H9 (cell line): ENCODE data around the gene RASSF8. TPM values are rescaled to one million over a fixed set of nuclear protein-coding genes. Genes with fewer than 3 reads are reported as not detected.

Source experiments
- DNase-seq: peaks from one replicate; pipeline ENCODE4 v3.0.0-alpha.2; 2017
- H2AFZ ChIP-seq: one replicate; pipeline ENCODE4 v1.6.1; 2013; ENCODE audit warnings: mild to moderate bottlenecking, low read length, control low read depth, moderate library complexity
- H2AK5ac ChIP-seq: 2 replicates; pipeline ENCODE4 v1.6.1; 2013; ENCODE audit warnings: low read length, control low read depth, mixed read lengths; ENCODE audit not compliant: insufficient read length
- H2BK120ac ChIP-seq: one replicate; pipeline ENCODE4 v1.6.1; 2013; ENCODE audit warnings: low read depth, mild to moderate bottlenecking, low read length, control low read depth, inconsistent platforms; ENCODE audit not compliant: poor library complexity, severe bottlenecking
- H2BK12ac ChIP-seq: 2 replicates; pipeline ENCODE4 v1.6.1; 2013; ENCODE audit warnings: low read length, control low read depth, mixed read lengths, low read depth; ENCODE audit not compliant: insufficient read length
- H2BK15ac ChIP-seq: 2 replicates; pipeline ENCODE4 v1.6.1; 2013; ENCODE audit warnings: low read depth, low read length, control low read depth
- H2BK20ac ChIP-seq: one replicate; pipeline ENCODE4 v1.6.1; 2013; ENCODE audit warnings: low read depth, mild to moderate bottlenecking, low read length, control low read depth, inconsistent platforms; ENCODE audit not compliant: poor library complexity, severe bottlenecking
- H2BK5ac ChIP-seq: 2 replicates; pipeline ENCODE4 v1.6.1; 2013; ENCODE audit warnings: low read length, control low read depth, mixed read lengths; ENCODE audit not compliant: insufficient read length
- H3K14ac ChIP-seq: 2 replicates; pipeline ENCODE4 v1.6.1; 2013; ENCODE audit warnings: low read length, control low read depth; ENCODE audit not compliant: insufficient read depth
- H3K18ac ChIP-seq: 2 replicates; pipeline ENCODE4 v1.6.1; 2013; ENCODE audit warnings: low read depth, mild to moderate bottlenecking, mixed read lengths, low read length, control low read depth; ENCODE audit not compliant: insufficient read length
- H3K23ac ChIP-seq: 2 replicates; pipeline ENCODE4 v1.6.1; 2013; ENCODE audit warnings: low read length, control low read depth, mixed read lengths, low read depth; ENCODE audit not compliant: insufficient read length
- H3K23me2 ChIP-seq: 2 replicates; pipeline ENCODE4 v1.6.1; 2013; ENCODE audit warnings: low read depth, mild to moderate bottlenecking, mixed read lengths, low read length, control low read depth; ENCODE audit not compliant: insufficient read length, poor library complexity, severe bottlenecking
- H3K27ac ChIP-seq: 2 replicates; pipeline ENCODE4 v1.5.1; 2013; ENCODE audit warnings: low read length, control low read depth, mixed read lengths, low read depth; ENCODE audit not compliant: insufficient read length
- H3K27me3 ChIP-seq: 2 replicates; pipeline ENCODE4 v1.6.1; 2013; ENCODE audit warnings: low read length, control low read depth, inconsistent platforms; ENCODE audit not compliant: insufficient read depth
- H3K4ac ChIP-seq: 2 replicates; pipeline ENCODE4 v1.6.1; 2013; ENCODE audit warnings: low read depth, mild to moderate bottlenecking, control low read depth, inconsistent platforms, low read length, moderate library complexity
- H3K4me1 ChIP-seq: 2 replicates; pipeline ENCODE4 v1.6.1; 2013; ENCODE audit warnings: low read length, control low read depth, inconsistent platforms; ENCODE audit not compliant: insufficient read depth
- H3K4me2 ChIP-seq: 2 replicates; pipeline ENCODE4 v1.6.1; 2013; ENCODE audit warnings: low read length, control low read depth, mixed read lengths; ENCODE audit not compliant: insufficient read length, insufficient read depth
- H3K56ac ChIP-seq: 2 replicates; pipeline ENCODE4 v1.6.1; 2013; ENCODE audit warnings: low read depth, mild to moderate bottlenecking, mixed read lengths, low read length, control low read depth; ENCODE audit not compliant: insufficient read length
- H3K79me1 ChIP-seq: 2 replicates; pipeline ENCODE4 v1.6.1; 2013; ENCODE audit warnings: low read depth, mild to moderate bottlenecking, moderate library complexity, low read length, control low read depth, inconsistent platforms; ENCODE audit not compliant: insufficient read depth, poor library complexity, severe bottlenecking
- H3K79me2 ChIP-seq: 2 replicates; pipeline ENCODE4 v1.6.1; 2013; ENCODE audit warnings: low read length, control low read depth, inconsistent platforms; ENCODE audit not compliant: insufficient read depth
- H3K9ac ChIP-seq: 2 replicates; pipeline ENCODE4 v1.6.1; 2013; ENCODE audit warnings: low read length, control low read depth, mixed read lengths; ENCODE audit not compliant: insufficient read length; ENCODE audit errors: extremely low read depth
- H3K9me3 ChIP-seq: one replicate; pipeline ENCODE4 v1.6.1; 2013; ENCODE audit warnings: low read depth, low read length, inconsistent platforms; ENCODE audit not compliant: control insufficient read depth
- H3T11ph ChIP-seq: one replicate; pipeline ENCODE4 v1.6.1; 2013; ENCODE audit warnings: mild to moderate bottlenecking, low read length, control low read depth, inconsistent platforms
- H4K20me1 ChIP-seq: one replicate; pipeline ENCODE4 v1.6.1; 2013; ENCODE audit not compliant: control insufficient read depth, insufficient read length, insufficient read depth
- H4K5ac ChIP-seq: 2 replicates; pipeline ENCODE4 v1.6.1; 2013; ENCODE audit warnings: low read depth, mild to moderate bottlenecking, mixed read lengths, low read length, control low read depth; ENCODE audit not compliant: insufficient read length
- H4K8ac ChIP-seq: replicated peaks from 2 replicates; pipeline ENCODE4 v1.6.1; 2013; ENCODE audit warnings: low read length, control low read depth, mixed read lengths, low read depth; ENCODE audit not compliant: insufficient read length
- H4K91ac ChIP-seq: 2 replicates; pipeline ENCODE4 v1.6.1; 2013; ENCODE audit warnings: low read depth, mild to moderate bottlenecking, moderate library complexity, mixed read lengths, low read length, control low read depth; ENCODE audit not compliant: insufficient read length
- H3K27ac Mint-ChIP-seq, 3 experiments: 2 replicates in 2 of 3; 3 replicates in 1 of 3; pipeline ENCODE4 v1.8.0; 2020 to 2021; ENCODE audit warnings: mixed read lengths in 3 of 3, mild to moderate bottlenecking in 1 of 3, moderate library complexity in 1 of 3
- H3K27me3 Mint-ChIP-seq: 2 replicates; pipeline ENCODE4 v1.8.0; 2021; ENCODE audit warnings: low read depth, mild to moderate bottlenecking, moderate library complexity, mixed read lengths
- H3K36me3 Mint-ChIP-seq, 3 experiments: 2 replicates in 2 of 3; 3 replicates in 1 of 3; pipeline ENCODE4 v1.8.0; 2020 to 2021; ENCODE audit warnings: low read depth in 3 of 3, mixed read lengths in 3 of 3; ENCODE audit not compliant: insufficient read depth in 1 of 3
- H3K4me1 Mint-ChIP-seq, 2 experiments: 2 replicates each; pipeline ENCODE4 v1.8.0; 2020; ENCODE audit warnings: mixed read lengths in 2 of 2
- H3K4me3 Mint-ChIP-seq, 2 experiments: 2 replicates in 1 of 2; 3 replicates in 1 of 2; pipeline ENCODE4 v1.8.0; 2020 to 2021; ENCODE audit warnings: mild to moderate bottlenecking in 2 of 2, mixed read lengths in 2 of 2, moderate library complexity in 1 of 2
- H3K9me3 Mint-ChIP-seq, 2 experiments: 2 replicates in 1 of 2; 3 replicates in 1 of 2; pipeline ENCODE4 v1.8.0; 2020; ENCODE audit warnings: mild to moderate bottlenecking in 2 of 2, mixed read lengths in 2 of 2, moderate library complexity in 1 of 2
- CTCF ChIP-seq: fragments of 200-600 bp; sonication (generic); conservative IDR thresholded peaks from 3 replicates; pipeline ENCODE4 v1.8.0; 2021; ENCODE audit warnings: antibody characterized with exemption, mild to moderate bottlenecking
- WGBS: extraction: QIAGEN DNeasy Blood & Tissue Kit; methylation state at CpG from one replicate; pipeline ENCODE4 v1.1.7; 2013; ENCODE audit warnings: missing lambda C conversion rate, low lambda C conversion rate, mixed read lengths; ENCODE audit not compliant: insufficient read length; ENCODE audit errors: extremely low coverage; 5-methylcytosine and 5-hydroxymethylcytosine counted together
- total RNA-seq: library from RNA; stranded (reverse); gene quantifications from 2 replicates; pipeline ENCODE4 v1.2.1, GENCODE V29; 2021

Gene RASSF8
- total RNA-seq, 1 experiment from 2014 or later, result 38.8 TPM

- Mint-ChIP-seq H3K4me1 (peaks cover 48 to 61% of the 10 kb centered on the region in 2 experiments), H3K27me3 (peaks cover 65% of the 10 kb centered on the region)
Measured at GRCh38 chr12:26112703-26113147, 154.2 kb downstream of the RASSF8 start.

More at GRCh38 chr12:26112703-26113147, 154.2 kb downstream of the RASSF8 start:
- Histone ChIP-seq H2AK5ac (no peak overlapping the region), H3K23ac (no peak overlapping the region), H2BK5ac (no peak overlapping the region), H2BK12ac (no peak overlapping the region), H2AFZ (no peak overlapping the region), H3K79me1 (no peaks in the 10 kb centered on the region), H2BK15ac (no peak overlapping the region), H3K4ac (no peak overlapping the region), H2BK120ac (no peak overlapping the region), H3K27me3 (peaks cover 6% of the 10 kb centered on the region; the same call in 1 of the 2 replicates), H3K9ac (no peak overlapping the region), H3K4me2 (peak overlapping the region; percentile 33), H3K14ac (no peak overlapping the region), H3K9me3 (no peaks in the 10 kb centered on the region), H3K79me2 (no peaks in the 10 kb centered on the region), H4K8ac (no peak overlapping the region), H3T11ph (no peak overlapping the region), H3K56ac (no peak overlapping the region), H4K20me1 (no peaks in the 10 kb centered on the region), H4K91ac (no peak overlapping the region), H2BK20ac (no peak overlapping the region), H4K5ac (no peak overlapping the region), H3K18ac (no peak overlapping the region), H3K4me1 (peaks cover 4% of the 10 kb centered on the region; the same call in 1 of the 2 replicates), H3K23me2 (peaks cover 7% of the 10 kb centered on the region), H3K27ac (no peak overlapping the region)
- no peak for TF ChIP-seq CTCF
- Mint-ChIP-seq H3K4me3 (peak overlapping the region; percentile 69 to 87), H3K9me3 (no peaks in the 10 kb centered on the region), H3K36me3 (no peaks in the 10 kb centered on the region; a peak in 1 of 7 replicates), H3K27ac (peak overlapping the region; percentile 23 to 76 (median 56); a peak in 6 of 7 replicates)
- no peak for DNase-seq
- no CpG with 5 or more reads among the region's 8 CpGs for WGBS
